Tibial nerve (tissue), 4 donors: ENCODE measurements around the gene BCR. TPM values are rescaled to one million over a fixed set of nuclear protein-coding genes. Genes with fewer than 3 reads are reported as not detected.

Experiments used
- DNase-seq, 2 donors: peaks; one replicate each; pipeline ENCODE4 v3.0.0-alpha.2; 2019; ENCODE audit warnings: low spot score in 2 of 2
- H3K27ac ChIP-seq, 4 donors: fragments of 200-600 bp; sonication (generic) in 3 of 4; one replicate each; pipeline ENCODE4 v1.5.1; 2017 to 2019; ENCODE audit warnings: mild to moderate bottlenecking in 1 of 4
- H3K27me3 ChIP-seq, 2 donors: fragments of 200-600 bp; sonication (generic) in 1 of 2; one replicate each; pipeline versions ENCODE4 v1.5.1 to v1.6.0; 2017 to 2019
- H3K36me3 ChIP-seq, 3 donors: fragments of 200-600 bp; sonication (generic); one replicate each; pipeline ENCODE4 v1.5.1; 2018 to 2019
- H3K4me1 ChIP-seq, 4 donors: fragments of 200-600 bp; sonication (generic) in 3 of 4; one replicate each; pipeline ENCODE4 v1.5.1; 2017 to 2019
- H3K4me3 ChIP-seq, 4 donors: fragments of 200-600 bp; sonication (generic) in 3 of 4; one replicate each; pipeline ENCODE4 v1.5.1; 2017 to 2019; ENCODE audit warnings: mild to moderate bottlenecking in 1 of 4, moderate library complexity in 1 of 4
- H3K9me3 ChIP-seq, 4 donors: fragments of 200-600 bp; sonication (generic) in 3 of 4; one replicate each; pipeline ENCODE4 v1.5.1; 2017 to 2019
- CTCF ChIP-seq, 5 experiments: fragments of 200-600 bp in 3 of 5; fragments of 450-650 bp in 2 of 5; sonication (generic) in 3 of 5; IDR thresholded peaks; one replicate each; pipeline ENCODE4 v1.5.1; 2016 to 2019; ENCODE audit warnings: antibody characterized with exemption in 5 of 5, mild to moderate bottlenecking in 3 of 5, moderate library complexity in 2 of 5
- EP300 ChIP-seq, 2 donors: sonication (generic); formaldehyde crosslinking; IDR thresholded peaks; one replicate each; pipeline ENCODE4 v1.6.1; 2017; ENCODE audit warnings: antibody characterized with exemption in 2 of 2, mild to moderate bottlenecking in 1 of 2
- POLR2A ChIP-seq, 2 donors: fragments of 450-650 bp; IDR thresholded peaks; one replicate each; pipeline ENCODE4 v1.6.1; 2017; ENCODE audit warnings: antibody characterized with exemption in 2 of 2, mild to moderate bottlenecking in 2 of 2, moderate library complexity in 2 of 2
- WGBS, 2 donors: methylation state at CpG; one replicate each; pipeline ENCODE4 v1.1.5; 2018; 5-methylcytosine and 5-hydroxymethylcytosine counted together
- total RNA-seq, 4 donors: library from RNA; depleted of rRNA; stranded (reverse); fragments of >200 nt; gene quantifications; one replicate each; pipeline ENCODE4 v1.1.0, GENCODE V29; 2016

Gene BCR
- total RNA-seq, 4 donors from 2014 or later = 99.0 to 174 (median 120) TPM

DNA sequence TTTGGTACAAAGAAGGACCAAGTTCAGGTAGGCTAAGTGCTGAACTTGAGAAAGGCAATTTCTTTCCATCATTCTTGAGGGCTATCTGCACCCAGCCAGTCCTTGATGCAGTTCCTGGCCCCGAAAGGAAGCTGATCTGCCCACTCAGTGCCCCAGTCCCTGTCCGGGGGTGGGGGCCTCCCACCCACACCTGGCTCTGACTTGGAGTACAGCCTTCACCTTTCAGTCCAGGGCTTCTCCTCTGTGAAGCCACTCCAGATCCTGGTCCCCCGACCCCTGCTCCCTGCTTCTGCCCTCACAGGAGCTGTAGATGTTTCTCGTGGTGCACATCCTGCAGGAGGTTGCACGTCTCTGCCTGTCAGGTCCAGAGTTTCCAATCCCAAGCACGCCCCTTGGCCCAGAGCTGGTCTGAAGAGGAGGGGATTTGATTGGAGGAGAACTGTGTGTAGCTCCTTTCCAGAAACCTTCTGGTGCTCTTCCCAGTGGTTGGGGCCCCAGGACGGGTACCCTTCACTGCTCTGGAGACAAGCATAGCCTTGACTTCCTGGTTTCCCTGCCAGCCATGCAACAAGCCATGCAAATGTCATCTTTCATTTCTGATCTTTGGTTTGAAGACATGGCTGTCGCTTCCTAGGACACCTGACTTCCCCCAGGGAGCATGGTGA, 75.3 kb downstream of the BCR start:
- no peak for DNase-seq
- Histone ChIP-seq H3K27ac (peak overlapping the region in 3 of 4 donors; percentile 73 to 92 (median 85)), H3K4me1 (peaks cover 5 to 51% (median 23%) of the 10 kb centered on the region in 4 donors), H3K4me3 (no peak overlapping the region), H3K36me3 (peaks cover 0 to 29% (median 0%) of the 10 kb centered on the region in 3 donors), H3K27me3 (no peaks in the 10 kb centered on the region), H3K9me3 (no peaks in the 10 kb centered on the region)
- no peak for TF ChIP-seq CTCF (IDR thresholded peaks at IDR 0.05)
- TF ChIP-seq EP300 (IDR thresholded peaks at IDR 0.05) = no peak
- TF ChIP-seq POLR2A (IDR thresholded peaks at IDR 0.05) = no peak
- 77 to 82% methylated on average over 8 of the region's 8 CpGs for WGBS, 2 donors

DNA sequence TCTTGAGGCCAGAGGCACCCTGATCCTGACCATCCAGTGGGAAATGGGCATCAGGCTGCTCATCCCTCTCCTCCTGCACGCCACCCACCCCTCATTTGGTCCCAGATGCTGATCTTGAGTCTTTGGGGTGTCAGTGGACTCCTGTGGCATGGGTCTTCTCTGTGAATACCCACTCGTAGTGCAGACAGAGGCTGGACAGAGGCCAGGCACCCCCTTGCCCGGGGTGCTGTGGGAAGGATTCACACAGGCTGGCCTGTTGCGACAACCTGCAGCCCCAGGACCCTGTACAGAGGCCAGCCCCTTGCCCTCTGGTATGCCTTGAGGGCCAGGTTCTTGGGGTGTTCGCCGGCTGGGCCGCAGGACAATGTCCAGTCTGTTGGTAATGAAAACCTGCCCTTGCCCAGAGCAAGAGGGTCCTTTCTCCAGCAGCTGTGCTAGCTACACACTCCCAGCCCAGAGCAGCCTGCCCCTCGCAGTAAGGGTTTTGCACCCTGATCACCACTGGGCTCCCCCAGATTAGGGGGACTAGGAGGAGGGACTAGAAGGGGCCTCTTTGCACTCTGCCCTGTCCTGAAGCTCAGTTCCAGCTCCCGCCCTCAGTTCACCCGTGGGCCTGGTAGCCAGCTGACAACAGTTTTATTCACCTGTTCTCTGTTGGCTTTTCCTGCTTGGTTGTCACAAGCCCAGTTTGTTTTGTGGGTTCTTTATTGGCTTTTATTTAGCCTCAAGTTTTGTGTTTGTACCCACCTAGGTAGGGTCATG, 76.0 kb downstream of the BCR start:
- peaks cover 0 to 36% (median 0%) of the 10 kb centered on the region in 3 donors for H3K36me3 ChIP-seq
- H3K27me3 ChIP-seq = no peaks in the 10 kb centered on the region
- DNase-seq = no peak
- peaks cover 5 to 44% (median 23%) of the 10 kb centered on the region in 4 donors for H3K4me1 ChIP-seq
- H3K9me3 ChIP-seq = no peaks in the 10 kb centered on the region
- TF ChIP-seq EP300 (IDR thresholded peaks at IDR 0.05) = no peak
- TF ChIP-seq CTCF (IDR thresholded peaks at IDR 0.05) = no peak
- no peak for TF ChIP-seq POLR2A (IDR thresholded peaks at IDR 0.05)
- 76 to 91% methylated on average over 7 of the region's 10 CpGs for WGBS, 2 donors
- no peak overlapping the region for H3K4me3 ChIP-seq
- peak overlapping the region; percentile 70 to 92 (median 79) for H3K27ac ChIP-seq

DNA sequence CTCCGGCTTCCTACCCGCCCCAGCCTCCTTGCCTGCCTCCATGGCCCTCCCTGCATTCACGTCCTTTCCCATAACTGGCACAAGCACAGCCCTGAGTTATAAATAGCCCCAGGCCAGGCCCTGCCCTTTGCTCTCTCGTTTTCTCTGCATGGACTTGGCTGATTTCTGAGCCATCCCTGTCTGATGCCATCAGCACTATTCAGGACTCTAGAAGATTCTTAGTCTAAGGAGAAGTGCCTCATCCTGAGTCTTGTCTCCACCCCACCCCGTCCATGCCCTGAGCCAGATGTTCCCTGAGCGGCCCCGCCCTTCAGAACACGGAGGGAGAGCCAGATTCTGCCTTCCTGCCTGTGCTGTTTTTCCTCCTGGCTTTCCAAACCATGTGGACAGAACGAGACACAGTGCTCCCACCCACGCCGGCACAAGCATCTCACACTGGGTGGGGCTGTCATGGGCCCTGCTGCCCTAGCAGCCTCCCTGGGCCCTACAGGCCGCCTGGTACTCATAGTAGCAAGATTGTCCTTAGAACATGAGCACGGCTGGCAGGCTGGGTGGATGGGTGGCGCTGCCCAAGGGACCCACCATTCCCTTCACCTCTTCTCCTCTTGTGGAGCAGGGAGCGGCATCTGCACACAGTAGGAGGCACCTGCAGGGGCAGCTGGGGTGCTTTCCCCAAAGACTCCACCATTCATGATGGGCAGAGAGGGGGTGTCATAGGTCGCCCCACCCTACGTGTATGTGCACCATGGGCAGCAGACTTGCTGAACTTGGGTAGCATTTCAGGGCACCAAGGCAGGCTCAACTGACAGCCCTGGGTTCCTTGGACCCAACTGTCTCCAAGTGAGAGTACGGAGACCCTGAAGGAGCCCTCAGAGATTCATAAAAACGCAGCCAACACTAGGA, 76.9 kb downstream of the BCR start:
- H3K9me3 ChIP-seq = no peaks in the 10 kb centered on the region
- peaks cover 0 to 44% (median 0%) of the 10 kb centered on the region in 3 donors for H3K36me3 ChIP-seq
- H3K4me3 ChIP-seq = no peak overlapping the region
- H3K27ac ChIP-seq = peak overlapping the region; percentile 70 to 92 (median 79)
- no peaks in the 10 kb centered on the region for H3K27me3 ChIP-seq
- peak in 1 of 2 donors; percentile 21 for TF ChIP-seq POLR2A (IDR thresholded peaks at IDR 0.05)
- TF ChIP-seq EP300 (IDR thresholded peaks at IDR 0.05) = peak; percentile 67 to 92
- TF ChIP-seq CTCF (IDR thresholded peaks at IDR 0.05) = peak in 1 of 5 experiments; percentile 21
- DNase-seq = peak; percentile 73 to 79
- peaks cover 5 to 47% (median 25%) of the 10 kb centered on the region in 4 donors for H3K4me1 ChIP-seq
- WGBS, 2 donors = 42% methylated on average over 17 to 19 of the region's 19 CpGs

DNA sequence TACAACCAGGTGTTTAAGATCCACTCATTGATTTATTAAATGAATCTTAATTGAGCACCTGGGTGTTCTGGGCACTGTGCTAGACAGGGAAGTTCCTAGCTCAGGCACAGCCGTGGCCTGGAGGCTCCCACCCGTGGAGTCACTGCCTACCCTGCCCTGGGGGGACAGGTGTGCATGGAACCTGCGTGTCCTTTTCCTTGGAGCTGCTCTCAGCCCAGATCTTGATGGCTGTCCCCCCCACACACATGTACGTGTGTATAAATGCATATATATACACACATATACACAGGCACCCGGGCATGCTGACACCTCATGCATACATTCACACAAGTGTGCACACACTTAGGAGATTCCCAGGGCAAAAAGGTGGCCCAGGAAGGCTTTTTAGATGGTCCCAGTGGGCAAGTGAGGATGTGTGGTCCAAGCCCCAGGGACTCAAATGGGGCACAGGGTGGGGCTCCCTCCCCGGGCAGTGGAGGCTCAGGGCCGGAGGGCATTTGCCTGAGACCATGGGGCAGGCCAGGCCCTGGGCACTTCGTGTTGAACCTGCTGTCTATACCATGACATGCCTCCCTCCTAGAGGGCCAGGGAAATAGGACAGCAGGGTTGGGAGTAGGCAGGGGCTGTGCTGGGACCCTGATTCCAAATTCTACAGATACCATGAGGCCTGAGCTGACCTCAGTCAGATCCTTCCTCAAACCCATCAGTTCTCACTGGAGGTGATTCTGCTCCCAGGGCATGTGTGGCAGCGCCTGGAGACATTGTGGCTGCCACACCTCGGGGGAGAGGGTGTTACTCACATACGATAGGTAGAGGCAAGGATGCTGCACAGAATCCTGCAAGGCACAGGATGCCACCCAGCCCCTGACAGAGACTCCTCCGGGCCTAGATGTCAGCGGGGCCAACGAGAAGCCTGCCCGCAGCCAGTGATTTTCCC, 77.8 kb downstream of the BCR start:
- peaks cover 0 to 53% (median 0%) of the 10 kb centered on the region in 3 donors for H3K36me3 ChIP-seq
- TF ChIP-seq CTCF (IDR thresholded peaks at IDR 0.05) = no peak
- peaks cover 5 to 56% (median 25%) of the 10 kb centered on the region in 4 donors for H3K4me1 ChIP-seq
- no peaks in the 10 kb centered on the region for H3K9me3 ChIP-seq
- 88 to 91% methylated on average over 8 to 14 of the region's 15 CpGs for WGBS, 2 donors
- peak overlapping the region; percentile 70 to 92 (median 79) for H3K27ac ChIP-seq
- DNase-seq = no peak
- no peak overlapping the region for H3K4me3 ChIP-seq
- H3K27me3 ChIP-seq = no peaks in the 10 kb centered on the region
